Stromal cell of bone marrow (primary cell): Measurements from ENCODE around the gene CASD1.
A peak's percentile ranks its signal among the peaks of the same experiment; 100 is the strongest.

Experiments
- DNase-seq: peaks from one replicate; pipeline ENCODE4 v3.0.0-alpha.2; 2012; ENCODE audit warnings: low read depth

Gene CASD1

DNA sequence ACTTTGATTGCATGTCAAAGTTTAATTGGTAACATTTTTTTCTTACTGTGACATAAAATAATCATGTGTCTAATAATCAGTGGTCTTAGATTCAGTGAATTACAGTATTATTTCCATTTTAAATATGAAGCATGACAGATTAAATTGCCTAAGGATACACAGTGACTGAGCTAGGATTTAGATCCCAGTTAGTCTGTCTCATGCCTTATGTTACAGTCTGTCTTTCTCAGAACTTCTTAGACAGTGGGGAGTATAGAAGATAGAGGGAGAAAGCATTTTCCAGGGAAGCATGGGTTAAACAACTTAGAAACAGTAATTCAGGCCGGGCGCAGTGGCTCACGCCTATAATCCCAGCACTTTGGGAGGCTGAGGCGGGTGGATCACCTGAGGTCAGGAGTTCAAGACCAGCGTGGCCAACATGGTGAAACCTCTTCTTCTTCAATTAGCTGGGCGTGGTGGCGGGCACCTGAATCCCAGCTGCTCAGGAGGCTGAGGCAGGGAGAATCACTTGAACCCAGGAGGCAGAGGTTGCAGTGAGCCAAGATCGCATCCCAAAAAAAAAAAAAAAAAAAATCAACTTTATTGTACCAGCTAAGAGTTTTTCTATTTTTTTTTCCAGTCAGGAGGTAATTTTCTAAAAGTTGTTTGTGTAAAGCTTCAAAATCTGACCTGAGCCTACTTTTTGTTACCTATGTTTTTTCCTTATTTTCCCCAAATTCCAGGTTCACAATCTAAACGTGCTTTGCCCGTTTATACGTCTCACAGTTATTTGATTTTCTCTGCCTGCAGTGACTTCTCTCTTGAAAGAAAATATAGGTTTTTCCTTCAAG lies 3.3 kb downstream of the CASD1 start:
- no peak for DNase-seq

DNA sequence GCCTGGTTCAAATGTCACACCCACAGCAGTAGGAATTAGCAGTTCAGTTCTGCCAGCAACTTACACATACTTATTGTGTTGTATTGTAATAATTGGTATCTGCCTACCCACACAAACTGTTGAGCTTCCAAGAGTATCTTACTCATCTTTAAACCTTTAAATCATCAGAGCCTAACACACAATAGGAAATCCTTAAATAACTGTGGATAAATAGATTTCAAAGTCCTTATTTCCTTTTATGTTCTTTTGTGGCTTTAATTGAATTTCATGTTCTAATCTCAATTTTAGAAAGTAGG lies 3.9 kb downstream of the CASD1 start:
- DNase-seq, result no peak

DNA sequence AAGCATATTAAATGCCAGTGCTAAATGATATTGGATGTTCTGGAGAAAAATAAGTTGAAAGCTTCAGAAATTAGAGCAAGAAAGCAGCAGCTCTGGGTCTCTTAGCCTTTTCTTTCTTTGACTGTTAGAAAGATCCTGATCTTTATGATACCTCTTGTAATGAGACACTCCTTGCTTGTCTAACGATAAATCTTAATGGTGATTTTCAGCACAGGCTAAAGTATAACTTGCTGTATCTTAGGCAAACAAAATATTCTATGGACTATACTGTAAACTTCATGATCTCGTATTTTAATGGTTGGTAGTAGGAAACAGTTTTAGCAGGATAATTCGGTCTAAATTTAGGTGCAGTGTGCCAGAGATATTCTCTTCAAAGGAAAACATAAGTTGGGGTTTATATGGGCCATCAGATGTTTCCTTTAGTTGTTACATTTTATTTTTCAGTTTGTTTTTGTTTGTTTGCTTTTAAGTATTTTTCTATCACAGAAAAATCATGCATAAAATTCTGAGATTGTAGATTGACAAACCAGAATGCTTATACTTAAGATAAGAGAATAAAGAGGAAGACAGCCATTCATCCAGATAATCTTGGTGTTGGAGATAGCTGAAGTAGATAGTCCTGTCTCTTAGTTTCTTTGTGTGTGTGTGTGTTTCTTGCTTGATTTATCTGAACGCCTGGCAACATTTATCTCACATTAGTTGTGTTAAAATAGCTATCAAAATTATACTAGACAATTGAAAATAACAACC lies 4.7 kb downstream of the CASD1 start:
- DNase-seq, result no peak

DNA sequence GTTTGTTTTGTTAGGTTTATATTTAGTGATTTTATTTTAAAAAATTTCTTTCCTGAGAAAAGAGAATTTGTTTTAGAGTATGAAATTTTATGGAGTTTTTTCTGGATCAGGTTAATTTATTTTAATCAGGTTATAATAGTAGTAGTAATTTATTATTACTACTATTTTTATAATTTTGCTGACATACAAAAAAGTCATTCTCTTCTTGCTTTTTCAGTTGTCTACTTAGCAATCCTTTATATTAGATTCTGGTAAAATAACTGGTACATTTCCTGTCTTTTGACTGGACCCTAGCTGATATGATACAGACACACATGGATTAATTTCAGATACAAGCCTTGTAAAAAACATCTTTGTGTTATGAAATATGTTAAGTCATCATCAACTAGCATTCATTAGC lies 5.3 kb downstream of the CASD1 start:
- no peak for DNase-seq

DNA sequence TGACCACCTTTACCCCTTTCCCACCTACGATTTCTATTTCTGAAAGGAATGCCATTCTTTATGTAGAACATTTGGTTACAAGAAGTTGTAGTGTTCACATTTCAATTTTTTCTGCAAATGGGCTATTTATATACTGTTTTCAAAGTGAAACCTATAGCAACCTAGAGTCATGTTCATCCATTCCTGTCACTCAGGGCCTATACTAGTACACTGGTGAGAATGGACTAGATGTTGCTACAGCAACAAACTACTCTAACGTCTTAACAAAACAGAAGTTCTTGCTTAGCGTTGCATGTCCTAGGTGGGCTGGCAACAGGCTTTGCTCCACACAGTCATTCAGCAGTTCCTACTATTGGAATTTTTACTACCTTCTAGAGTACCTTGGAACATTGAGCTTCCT lies 16.3 kb downstream of the CASD1 start:
- no peak for DNase-seq

DNA sequence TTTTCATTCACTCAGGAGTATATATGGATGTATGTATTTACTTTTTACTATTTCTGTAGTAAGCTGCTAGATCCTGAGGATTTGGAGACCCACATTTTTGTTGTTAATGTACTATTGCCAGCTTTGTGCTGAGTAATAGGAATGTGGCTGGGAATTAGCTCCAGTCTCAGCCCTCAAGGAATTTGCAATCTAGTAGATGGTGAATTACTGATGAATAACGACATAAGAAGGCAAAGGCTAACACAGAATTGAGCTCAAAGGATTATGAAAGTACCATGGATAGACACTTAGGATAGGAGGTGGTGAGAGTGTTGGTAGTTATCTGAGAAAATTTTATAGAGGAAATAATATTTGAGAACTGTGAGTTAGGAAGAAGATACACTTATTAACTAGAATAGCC lies 19.9 kb downstream of the CASD1 start:
- peak; percentile 51 for DNase-seq

DNA sequence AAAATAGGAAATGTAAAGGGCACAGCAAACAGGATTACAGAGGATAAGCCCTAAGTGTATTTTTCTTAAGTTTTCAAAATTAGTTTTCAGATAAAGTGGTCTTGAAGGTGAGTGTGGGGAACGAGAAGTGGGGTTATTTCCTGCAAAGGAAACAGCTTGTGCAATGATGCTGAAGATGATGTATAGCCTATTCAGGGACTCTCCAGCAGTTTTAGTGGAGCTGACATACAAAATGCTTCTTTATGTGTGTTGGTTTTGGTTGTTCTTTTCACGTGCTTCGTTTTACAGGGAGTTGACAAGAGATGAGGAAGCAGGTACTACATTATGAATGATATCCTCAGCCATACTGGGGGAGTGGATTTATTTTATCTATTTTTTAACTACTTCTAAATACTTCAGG lies 20.5 kb downstream of the CASD1 start:
- no peak for DNase-seq

DNA sequence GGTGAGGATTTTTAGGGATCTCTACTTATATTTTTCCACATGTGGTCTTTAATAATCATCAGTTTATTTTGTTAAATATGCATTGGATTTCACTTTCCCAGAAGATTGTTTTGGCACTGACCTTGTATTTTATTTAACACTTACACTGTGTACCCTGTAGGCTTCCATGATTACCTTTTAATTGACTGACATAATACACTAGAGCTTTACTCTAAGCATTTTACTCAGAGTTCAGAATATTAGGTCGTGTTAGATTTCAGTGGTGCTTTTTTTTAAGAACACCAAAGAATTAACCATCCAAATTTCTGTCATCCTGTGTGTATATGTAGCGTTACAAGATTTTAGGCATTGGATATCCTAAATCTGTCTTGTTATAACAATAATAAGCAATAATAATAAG lies 23.1 kb downstream of the CASD1 start:
- no peak for DNase-seq

DNA sequence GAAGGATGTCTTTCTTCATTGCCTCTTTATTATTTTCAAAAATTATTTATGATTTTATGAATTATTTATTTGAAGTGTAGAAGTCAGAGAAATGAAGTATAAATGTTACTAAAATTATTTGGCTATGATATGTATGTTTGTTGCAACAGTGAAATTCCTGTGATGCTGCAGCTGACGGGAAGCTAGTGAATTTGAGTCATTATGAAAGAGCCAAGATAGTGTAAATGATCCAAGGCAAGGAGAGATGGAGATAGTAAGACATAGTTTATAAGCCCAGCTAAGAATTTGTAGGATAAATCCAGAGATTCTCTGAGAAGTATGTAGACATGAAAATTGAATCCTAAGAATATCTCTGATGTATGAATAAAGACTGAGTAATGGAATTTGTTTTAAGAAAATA lies 30.8 kb downstream of the CASD1 start:
- DNase-seq, result no peak

DNA sequence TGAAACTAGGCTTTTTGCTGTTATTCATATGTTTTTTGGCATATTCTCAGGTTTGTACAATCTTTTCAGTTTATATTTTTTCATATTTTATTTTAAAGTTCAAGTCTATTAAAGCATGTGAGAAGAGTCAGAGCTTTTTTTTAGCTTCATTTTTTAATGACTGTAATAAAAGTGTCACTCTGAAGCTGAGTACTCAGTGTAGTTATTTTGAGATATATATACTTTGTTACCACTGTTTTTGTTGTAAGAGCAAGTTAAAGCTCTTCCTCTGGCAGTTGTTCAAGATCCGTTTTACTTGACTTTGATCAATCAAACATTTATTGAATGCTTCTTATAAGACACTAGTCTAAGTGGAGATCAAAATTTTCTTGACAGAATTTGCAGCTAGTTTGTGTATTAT lies 37.5 kb downstream of the CASD1 start:
- DNase-seq, result no peak

DNA sequence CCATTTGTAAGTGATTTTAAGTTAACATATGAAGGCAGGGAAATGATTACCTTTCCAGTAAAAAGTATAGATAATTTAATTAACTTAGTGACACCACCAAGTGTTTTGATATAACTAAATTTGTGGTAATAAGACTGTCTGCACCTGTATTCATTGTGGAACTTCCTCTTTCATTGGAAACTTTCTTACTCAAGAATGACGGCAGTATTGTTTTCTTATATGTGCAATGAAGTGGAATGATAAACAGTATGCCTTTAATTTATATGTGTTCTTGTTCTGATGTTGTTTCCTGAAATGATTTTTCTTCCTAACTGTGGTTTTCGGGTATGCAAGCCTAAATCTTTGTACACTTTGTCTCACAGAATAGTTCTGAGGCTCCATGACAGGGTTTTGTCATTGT lies 46.4 kb downstream of the CASD1 start:
- DNase-seq, result no peak

DNA sequence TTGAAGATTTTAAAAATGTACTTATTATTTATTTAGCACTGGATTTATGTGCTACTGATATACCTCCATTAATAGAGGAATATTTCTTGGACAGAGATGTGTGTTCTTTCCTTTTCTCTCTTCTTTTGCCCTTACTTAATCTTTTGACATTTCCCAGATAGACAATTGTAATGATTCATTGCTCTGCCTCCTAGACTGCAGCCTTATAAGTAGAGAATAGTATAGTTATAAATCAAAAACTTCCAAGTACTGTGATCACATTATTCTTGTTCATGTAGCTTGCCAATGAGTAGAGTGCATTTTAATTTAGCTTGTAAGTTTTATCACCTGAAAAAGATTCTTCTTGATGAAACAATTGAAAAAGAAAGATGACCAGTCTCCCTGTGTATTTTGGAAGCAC lies 47.6 kb downstream of the CASD1 start:
- no peak for DNase-seq

DNA sequence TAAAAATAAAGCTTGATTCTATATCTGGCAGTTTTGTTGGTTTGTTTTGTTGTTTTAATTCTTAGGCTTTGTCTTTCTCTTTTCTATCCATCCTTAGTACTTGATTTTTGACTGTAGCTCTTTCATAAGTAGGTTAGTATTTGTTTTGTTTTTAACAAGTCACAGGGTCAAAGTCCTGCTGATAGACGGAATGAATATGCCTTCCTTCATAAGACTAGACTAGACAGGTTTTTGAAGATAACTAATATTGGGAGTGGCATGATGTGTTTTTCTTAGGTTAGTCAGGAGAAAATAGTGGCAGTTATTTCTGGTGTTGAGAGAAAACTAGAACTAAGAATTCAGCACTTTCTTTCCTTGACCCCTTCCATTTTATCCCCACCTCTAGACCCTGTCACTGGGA lies 50.4 kb downstream of the CASD1 start:
- no peak for DNase-seq

DNA sequence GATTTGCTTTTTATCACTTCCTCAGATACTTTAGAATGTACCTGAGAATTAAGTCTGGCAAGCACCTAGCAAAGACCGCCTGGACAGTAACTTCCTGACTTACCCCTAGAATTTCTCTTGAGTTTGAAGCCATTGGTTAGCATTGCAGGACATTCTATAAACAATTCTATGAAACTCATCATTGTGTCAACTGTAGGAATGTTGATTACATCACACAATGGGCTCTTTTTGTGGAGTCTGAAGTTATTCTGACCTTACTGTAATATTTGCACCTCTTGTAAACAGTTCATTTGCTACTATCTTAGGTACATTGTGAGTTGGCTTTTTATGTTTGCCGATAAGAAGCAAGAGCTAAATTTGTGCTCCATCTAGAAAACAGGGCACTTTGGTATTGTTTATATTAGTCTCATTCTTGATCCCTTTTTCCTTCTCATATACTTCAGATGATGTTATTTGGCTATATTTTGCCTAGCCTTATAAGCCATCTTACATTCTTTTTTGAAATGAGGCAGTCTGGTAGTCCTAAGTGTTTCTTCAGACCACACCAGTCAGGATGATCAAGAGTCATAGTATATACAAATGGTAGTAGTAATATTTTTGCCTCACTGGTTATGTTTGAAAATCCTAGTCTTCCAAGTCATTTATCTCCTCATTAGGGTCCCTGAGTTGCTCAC lies 52.4 kb downstream of the CASD1 start:
- DNase-seq, result no peak

DNA sequence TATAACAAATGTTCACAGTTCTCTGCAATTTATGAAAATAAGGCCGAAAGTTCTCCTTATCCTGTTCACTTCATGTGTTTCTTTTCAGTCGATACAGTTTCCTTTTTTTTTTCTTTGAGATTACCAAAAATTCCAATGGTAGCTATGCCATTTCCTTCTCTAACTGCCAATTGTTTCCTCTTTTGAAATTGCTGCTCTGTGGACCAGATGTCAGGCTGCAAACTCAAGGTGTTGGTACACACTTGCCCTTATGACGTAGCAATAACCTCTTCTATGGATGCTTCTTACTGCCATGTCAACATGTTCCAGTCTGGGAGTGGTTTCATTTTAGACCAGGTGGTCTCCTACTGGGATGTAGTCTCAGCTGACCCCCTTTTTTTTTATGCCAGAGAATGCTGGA lies 52.9 kb downstream of the CASD1 start:
- no peak for DNase-seq

DNA sequence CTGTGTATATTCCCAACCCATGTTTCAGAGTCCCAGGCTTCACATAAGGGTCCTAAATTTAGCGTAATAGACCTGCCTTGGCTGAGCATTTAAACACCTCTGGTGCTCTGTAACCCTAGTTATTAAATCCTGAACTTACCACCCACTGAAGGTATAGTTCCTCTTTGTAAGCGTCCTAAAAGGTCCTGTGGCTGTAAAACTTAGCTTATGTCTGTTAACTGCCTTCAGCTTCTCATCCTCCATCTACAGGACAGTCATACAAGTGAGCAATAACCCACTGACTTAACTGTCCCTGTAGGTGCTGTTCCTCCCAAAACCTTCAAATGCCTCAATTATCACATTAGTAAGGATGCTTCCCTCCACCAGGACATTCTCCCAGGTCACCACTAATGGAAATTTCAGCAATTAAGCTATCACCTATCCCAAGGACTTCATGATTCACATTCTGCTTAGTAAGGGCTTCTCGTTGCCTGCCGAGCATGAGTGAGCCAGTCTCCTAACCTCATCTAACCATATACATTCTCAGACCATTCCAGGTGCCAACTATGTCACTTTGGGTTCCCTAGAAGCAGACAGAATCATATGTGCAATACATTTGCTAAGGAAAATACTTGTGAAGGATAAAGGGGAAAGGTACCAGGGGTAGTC lies 55.8 kb downstream of the CASD1 start:
- no peak for DNase-seq

DNA sequence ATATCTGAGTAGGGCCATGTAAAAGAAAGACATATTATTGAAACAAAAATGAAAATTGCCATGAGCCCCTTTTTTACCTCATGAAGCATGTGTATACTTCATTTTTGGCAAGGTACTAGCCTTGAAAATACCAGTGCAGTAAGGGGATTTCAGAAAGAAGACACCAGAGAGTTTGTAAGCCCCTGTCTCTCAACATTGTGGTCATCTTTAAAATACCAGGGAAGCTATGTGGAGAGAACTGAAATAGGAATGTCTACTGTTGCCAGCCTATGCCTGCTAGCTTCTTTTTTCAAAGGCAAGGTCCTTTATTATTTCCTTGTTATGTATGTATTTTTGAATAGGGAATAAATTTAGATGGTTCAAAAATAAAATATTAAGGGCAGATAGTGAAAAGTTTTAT lies 57.8 kb downstream of the CASD1 start:
- no peak for DNase-seq

DNA sequence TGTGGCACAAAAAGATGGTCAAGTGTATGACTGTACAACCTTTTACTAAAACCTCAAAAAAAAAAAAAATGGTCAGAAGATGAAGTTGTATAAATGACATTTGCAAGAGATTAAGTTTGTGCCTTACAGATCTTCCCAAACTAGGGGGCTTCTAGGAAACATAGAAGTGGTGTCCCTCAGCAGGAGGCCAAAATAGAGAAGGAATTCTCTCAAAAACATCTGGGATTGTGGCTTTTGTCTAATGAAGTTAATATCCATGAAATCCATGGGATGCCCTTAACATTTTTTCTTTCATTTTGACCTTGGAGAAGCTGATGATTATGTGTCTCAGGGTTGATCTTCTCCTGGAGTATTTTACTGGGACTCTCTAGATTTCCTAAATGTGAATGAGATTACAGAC lies 62.2 kb downstream of the CASD1 start:
- DNase-seq, result no peak

DNA sequence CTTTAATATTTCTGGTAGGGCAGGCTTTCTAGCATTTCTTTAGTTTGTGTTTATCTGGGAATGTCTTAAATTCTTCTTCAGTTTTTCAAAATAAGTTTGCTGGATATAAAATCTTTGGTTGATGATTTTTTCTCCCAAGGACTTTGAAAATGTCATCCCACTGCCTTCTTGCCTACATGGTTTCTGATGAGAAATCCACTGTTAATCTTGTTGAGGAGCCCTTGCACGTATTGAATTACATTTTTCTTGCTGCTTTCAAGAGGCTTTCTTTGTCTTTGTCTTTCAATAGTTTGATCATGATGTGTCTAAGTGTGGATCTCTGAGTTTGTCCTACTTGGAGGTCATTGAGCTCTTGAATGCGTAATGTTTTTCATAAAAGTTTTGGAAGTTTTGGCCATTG lies 66.0 kb downstream of the CASD1 start:
- DNase-seq, result no peak

DNA sequence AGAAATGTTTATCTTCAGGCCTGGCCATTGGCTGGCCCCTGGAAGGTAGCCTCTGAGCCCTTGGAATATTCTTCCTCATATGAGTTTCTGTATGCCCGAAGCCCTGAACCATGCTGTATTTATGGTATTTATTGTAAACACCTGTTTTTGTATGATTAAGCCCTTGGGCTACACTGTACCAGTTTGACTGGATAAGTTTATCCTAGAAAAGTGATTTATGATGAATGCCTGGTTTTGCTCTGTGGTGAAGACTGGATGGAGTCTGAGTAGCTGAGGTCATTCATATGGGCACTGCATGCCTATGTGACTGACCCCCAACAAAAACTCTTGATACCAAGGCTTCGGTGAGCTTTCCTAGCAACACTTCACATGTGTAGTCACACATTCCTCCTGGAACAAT lies 66.7 kb downstream of the CASD1 start:
- DNase-seq, result no peak

DNA sequence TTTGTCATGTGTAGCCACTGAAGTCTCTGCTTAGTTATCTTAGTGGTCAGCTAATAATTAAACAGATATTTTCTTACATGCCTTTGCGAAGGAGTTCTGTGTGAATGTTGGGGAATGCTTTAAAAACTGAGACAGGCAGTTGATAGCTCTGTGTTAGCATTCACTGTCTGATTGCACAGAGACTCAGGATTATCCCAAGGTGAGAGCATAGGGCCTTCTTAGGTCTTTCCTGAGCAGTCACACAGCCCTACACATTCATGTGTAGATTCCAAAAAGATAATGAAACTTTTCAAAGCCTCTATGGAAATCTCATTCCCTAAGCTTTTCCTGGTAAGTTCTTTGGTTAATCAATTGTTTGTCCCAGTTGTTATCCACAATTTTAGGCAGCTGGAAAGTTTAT lies 67.7 kb downstream of the CASD1 start:
- DNase-seq, result no peak

DNA sequence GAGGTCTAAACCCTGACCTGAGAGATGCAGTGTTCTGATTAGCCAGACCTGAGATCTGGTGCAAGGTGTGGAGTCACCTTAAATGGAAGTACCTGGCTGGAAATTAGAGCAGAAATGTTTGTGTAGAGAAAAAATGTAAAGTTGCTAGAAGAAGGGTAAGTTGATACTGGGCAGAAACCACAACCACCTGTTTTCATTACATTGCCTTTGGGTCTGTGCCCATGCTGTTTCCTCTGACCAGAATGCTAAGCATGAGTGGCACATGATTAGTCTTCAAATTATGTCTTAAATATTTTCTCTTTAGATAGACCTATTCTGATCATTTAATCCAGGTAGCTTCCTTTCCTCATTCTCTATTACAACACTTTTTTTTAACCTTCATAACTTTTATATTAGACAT lies 69.0 kb downstream of the CASD1 start:
- DNase-seq, result no peak

DNA sequence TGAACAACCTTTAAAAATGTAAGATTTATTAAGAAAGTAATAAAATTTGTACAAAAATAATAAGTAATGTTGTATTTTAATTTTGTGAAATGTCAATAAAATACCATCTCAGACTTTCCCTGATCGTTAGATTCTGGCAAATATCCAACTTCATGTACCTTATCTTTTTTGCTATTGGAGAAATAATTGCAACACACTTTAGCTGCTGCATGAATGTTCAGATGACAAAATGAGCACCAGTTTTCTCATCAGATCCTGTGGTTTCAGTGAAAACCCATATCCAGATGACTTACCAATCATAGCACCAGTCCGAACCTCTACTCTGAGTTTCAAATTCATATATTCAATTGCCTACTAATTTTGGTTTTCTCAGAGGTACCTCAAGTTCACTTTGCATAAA lies 69.9 kb downstream of the CASD1 start:
- DNase-seq, result no peak
